ENCODE results near the gene SEZ6L.

The SEZ6L gene

DNA sequence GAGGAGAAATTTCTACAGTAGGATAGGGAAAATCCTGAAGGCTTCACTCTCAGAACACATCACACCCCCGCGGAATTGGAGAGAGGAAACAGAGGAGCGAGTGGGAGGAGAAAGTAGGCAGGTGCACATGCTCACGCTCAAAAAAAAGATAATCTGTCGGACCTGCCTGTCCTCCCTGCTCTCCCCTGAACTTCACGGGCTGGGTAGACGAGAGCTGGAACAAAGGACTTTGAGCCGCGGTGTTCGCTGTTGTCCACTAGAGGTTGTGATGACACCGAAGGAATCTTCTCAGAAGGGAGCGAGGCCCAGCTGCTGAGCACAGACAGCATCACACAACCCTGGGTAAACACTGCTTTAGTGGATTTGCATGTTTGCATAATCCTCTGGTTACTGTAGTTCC, 5.0 kb downstream of the SEZ6L start:
- DNase-seq (ENCODE audit: low read depth in 1 of 2, low spot score in 1 of 2), result no peak

DNA sequence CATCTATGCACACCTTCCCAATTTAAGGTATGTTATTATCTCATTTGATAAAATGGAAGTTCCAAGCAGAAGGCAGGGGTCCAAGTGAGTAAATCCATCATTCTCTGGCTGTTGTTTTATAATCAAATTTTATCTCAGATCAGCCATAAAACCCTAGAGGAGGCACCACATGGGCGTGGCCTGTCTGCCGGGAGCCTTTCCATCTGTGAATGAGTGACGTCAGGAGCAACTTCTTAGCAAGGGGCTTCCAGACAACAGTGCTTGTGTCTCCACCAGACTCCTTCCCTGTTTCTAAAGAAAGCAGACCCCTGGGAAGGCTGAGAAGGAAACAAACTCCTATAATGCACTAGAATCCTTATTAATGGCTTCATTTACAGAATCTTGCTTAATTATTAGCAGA, 13.5 kb downstream of the SEZ6L start:
- no peak for DNase-seq (ENCODE audit: low read depth in 1 of 2, low spot score in 1 of 2)

DNA sequence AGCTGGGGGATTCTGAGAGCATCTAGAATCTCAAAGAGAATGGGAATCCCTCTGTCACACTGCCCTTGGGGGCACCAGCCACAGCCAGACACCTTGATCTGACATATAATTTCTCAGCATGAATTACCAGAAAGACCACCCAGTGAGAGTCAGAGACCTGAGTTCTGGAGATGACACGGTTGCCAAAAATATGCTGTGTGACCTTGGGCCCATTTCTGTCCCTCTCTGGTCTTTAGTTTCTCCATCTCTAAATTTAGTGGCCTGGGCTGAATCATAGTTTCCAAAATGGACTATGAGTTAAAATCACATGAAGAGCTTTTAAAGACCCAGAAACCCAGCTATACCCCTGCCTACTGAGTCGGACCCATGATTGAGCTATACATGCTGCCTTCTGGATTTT, 15.9 kb downstream of the SEZ6L start:
- no peak for DNase-seq (ENCODE audit: low read depth in 1 of 2, low spot score in 1 of 2)

DNA sequence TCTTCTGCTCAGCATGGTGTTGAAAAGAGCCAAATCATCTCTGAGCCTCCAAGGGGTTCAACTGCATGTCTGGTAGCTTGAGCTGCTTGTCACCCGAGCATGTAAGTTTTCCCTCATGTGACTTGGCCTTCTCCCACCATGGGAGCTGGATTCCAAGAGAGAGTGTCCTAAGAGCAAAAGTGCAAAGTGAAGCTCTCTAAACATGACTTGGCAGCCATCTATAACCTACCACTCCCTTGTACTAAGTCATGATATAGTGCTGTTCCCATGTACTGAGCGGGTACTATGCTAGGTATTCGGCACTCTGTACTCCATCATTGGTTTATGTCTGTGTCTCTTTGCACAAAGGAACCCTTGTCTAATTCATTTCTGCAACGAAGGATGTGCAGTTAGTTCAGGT, 19.1 kb downstream of the SEZ6L start:
- DNase-seq (ENCODE audit: low read depth in 1 of 2, low spot score in 1 of 2), result no peak

DNA sequence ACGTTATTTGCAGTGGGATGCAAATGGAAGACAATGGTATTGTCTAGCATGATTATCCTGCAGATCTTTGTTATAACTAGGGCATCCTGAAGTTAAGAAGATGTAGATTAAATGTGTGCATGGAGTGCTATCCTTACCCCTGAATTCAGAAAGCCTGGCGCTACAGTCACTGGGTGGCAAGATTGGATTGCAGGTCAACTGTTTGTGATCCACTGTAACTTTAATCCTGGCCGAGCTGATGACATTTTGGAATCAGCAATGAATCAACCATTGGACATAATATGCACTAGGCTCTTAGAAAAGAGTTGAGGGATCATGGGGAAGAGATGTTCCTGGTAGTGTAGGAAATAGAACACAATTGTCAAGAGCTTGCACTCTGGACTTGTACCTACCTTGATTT, 25.1 kb downstream of the SEZ6L start:
- no peak for DNase-seq (ENCODE audit: low read depth in 1 of 2, low spot score in 1 of 2)

DNA sequence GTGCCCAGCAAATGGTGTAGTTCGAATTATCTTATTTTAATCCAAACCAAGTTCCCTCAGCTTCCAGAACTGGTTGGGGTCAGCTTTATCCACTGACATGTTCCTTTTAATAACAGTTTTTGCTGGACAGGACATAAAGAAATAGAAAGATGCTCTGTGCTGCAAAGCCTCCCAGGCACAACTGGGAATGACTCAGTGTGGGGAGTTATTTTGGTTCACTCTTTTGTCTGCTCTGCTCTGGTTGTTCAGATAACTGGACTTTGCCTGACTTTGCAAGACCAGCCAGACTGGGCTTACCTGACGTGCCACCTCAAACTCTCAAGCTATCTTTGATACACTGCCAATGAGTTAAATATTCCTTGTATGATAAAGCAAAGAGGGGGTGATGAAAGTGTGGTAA, 25.6 kb downstream of the SEZ6L start:
- DNase-seq (ENCODE audit: low read depth in 1 of 2, low spot score in 1 of 2), result no peak

DNA sequence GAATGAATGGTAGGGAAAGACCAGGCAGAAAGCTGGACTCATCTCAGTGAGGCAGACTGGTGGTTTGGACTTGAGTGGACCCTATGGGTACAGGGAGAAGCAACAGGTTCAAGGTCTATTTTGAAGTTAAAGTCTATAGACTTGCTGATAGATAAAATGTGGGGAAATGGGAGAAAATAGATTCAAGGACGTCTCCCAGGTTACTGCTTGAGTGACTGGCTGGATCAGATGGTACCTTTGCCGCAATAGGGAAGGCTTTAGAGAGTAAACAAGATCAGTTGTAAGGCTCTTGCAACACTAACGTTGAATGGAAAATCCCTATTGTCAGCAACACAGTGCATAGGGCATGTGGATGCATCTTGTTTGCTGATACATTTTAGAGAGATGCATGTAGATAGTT, 27.4 kb downstream of the SEZ6L start:
- no peak for DNase-seq (ENCODE audit: low read depth in 1 of 2, low spot score in 1 of 2)

DNA sequence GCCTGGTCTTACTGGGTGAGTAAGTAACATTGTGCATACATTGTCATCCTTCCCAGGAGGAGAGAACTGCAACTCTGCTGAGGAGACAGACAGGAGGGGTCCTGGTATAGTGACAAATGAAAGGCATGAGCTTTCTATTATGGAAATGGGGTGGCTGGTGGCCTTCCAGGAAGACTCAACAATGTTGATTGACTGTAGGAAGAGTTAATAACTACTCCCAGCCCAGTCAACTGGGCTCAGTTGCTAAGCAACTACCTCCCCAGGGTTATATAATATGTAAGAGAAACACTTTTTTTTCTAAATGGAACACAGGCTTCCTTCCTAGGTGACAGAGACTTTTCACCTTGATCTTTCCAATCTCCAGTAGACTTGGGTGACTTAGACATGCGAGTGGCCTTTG, 28.2 kb downstream of the SEZ6L start:
- DNase-seq (ENCODE audit: low read depth in 1 of 2, low spot score in 1 of 2), result no peak

DNA sequence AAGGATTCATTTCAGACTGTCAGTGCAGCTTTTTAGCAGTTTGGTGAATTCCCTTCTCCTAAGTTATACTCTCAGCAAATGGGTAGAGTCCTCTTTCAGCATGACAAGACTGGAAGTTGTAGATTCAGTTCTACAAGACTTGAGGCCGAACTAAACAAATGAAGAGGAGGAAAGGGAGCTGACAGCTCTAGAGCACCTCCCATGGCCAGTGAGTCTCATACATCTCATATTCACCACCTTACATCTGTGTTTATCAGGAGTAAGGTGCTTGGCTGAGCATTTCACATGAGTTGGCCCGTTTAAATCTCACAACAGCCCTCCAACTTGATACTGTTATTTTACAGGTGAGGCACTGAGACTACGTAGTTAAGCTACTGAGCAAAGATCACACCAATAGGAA, 30.4 kb downstream of the SEZ6L start:
- DNase-seq (ENCODE audit: low read depth in 1 of 2, low spot score in 1 of 2), result no peak

DNA sequence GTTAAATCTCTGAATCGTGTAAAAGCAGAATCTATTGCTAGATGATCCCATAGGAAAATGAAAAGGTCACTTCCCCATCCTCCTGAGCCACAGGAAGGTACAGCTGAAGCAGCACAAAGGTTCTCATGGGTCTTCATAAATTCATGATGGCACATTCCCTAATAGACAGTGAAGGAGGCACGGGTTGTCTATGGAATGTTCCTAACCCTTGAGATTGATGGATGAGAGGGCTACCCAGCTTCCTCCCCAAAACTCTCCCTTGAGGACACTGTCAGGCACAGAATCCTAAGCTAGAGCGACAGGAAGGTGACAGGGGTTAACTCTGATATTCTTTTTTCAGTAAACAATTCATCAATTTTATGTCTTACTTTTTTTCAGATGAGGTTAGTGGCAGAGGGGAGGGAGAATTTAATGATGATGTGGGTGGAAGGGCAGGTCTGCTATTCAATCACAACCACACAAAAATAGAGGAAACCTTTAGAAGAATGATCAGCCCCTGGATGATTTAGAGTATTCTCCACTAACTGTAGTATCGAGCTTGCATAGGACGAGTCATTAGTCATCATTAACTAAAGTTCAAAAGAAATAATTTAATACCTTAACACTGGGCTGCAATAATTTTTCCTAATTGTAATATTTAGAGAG, 33.1 kb downstream of the SEZ6L start:
- no peak for DNase-seq (ENCODE audit: low read depth in 1 of 2, low spot score in 1 of 2)

DNA sequence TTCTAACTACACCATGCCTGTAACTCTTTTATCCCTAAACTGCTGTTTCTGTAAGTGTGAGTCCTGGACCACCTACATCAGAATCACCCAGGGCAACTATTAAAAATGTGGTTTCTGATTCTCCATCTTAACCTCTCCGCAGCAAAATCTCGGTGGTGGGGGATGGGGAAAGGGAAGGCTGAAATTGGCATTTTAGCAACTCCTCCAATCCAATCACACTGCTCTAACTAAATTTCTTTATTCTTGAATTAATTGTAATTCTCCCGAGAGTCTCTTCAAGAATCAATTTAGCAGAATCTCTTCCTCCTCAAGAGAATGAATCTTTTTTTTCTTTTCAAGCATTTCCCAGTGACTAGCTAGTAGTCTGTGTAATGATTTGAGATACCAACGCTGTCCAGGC, 36.2 kb downstream of the SEZ6L start:
- no peak for DNase-seq (ENCODE audit: low read depth in 1 of 2, low spot score in 1 of 2)

DNA sequence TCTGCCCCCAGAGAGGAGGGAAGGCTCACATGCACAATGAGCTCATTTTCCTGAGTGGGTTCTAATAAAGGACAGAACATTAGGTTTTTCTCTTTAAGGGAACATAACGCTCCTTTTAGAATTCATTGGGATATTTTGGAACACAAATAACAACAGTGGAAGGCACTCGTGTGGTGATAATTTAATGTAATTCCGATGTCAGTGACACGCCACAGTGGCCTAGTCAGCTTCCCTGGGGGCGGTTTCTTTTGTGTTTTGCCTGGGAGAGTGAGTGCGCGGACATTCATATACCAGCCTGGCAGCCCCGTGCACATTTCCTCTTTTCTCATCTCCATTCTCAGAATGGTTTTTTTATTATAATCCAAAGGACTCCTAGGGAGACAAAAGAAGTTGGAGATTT, 41.1 kb downstream of the SEZ6L start:
- no peak for DNase-seq (ENCODE audit: low read depth in 1 of 2, low spot score in 1 of 2)

DNA sequence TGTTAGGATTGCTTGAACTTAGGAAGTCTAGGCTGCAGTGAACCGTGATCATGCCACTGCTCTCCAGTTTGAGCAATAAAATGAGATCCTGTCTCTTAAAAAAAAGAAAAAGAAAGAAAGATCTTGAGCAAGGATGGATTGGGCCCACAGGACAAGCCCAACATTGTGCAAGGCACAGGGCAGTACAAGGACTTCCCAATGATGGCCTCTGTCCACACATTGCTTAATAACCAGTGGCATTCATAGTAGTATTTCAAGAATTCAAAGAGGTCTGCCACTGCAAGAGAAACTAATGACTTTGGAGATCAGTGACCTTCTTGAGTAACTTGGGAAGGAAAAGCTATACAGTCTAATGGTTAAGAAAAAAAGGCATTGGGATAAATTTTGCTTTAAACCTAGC, 44.6 kb downstream of the SEZ6L start:
- DNase-seq (ENCODE audit: low read depth in 1 of 2, low spot score in 1 of 2), result no peak

DNA sequence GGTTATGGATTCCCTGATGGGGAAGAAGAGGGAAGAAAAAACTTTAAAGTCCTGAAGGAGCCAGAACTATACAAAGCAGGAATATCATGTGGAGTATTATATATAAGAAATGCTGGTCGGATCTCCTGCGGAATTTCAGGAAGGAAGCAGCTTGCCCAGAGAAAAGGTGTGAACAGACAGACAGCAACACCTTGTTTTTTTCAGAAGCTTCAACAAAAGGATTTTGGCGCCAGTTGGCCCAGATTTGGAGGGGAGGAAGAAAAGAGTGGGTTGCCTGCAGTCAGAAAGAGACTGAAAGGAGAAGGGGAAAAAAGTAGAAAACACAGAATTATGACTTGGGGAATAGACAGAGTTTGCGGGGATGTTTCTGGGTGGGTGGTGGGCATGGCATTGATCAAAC, 45.2 kb downstream of the SEZ6L start:
- no peak for DNase-seq (ENCODE audit: low read depth in 1 of 2, low spot score in 1 of 2)

DNA sequence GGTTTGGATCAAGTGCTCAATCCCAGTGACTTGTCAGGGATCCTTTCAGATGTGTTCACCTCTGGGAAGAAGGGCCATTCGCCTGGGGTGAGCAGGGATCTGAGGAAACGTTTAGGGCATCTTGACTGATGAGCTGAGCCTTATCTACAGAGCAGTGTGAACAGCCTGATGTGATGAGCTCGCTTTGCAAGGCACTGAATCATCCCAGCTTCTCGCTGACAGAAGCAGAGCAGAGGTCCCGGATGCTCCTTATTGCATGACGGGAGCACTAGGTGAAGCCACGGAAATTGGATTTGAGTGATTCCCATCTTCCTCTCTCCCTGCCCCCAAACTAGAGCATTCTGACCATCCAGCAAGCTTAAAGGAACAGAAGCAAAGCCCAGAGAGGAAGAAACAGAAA, 46.5 kb downstream of the SEZ6L start:
- DNase-seq (ENCODE audit: low read depth in 1 of 2, low spot score in 1 of 2), result no peak

DNA sequence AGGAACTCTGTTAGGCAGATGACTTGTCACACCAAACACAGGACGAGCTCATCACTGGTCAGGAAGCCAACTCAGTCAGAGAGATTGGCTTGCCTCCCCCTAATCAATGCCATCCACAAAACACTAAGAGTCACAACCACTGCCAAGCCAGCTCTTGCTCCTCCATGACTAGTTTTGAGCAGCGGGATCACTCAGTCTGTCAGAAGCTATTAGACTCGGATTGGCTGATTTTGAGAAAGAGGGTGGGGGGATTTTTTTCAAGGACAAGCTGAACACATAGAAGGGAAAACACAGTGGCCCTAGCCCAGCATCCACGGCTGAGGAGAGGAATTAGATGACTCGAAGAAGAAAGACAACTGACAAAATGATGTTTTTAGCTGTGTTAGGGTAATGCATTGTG, 55.9 kb downstream of the SEZ6L start:
- DNase-seq (ENCODE audit: low read depth in 1 of 2, low spot score in 1 of 2), result no peak

DNA sequence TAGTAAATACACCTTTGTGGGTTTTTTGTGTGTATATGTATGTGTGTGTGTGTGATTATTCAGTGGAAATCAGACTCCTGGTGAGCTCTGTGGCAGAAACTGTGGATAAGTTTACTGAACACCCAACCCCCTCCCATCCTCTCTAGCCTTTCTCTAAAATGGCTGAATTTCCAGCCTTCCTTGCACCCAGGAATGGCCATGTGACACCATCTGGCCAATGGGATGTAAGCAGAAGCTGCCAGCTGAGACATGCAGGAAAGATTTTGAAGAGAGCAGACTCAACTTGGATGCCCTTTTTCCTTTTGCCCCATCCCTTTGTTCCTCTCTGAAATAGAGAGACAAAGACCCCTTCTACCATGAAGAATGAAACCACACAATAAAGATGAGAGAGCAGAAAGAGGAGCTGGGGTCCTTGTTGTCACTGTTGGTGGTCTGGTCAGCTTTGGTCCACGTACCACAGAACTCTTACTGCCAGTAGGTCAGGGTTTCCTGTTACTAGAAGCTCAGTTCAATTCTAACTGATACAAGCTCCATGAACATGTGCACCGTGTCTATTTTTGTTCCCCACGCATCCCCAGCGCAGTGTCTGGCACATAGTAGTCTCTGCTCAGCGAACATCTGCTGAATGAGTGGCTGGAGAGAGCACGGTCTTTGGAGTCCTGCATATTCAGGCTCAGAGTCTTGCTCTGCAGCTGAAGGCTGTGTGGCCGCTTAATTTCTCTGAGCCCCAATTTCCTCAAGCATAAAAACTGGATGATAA, 57.5 kb downstream of the SEZ6L start:
- no peak for DNase-seq (ENCODE audit: low read depth in 1 of 2, low spot score in 1 of 2)

DNA sequence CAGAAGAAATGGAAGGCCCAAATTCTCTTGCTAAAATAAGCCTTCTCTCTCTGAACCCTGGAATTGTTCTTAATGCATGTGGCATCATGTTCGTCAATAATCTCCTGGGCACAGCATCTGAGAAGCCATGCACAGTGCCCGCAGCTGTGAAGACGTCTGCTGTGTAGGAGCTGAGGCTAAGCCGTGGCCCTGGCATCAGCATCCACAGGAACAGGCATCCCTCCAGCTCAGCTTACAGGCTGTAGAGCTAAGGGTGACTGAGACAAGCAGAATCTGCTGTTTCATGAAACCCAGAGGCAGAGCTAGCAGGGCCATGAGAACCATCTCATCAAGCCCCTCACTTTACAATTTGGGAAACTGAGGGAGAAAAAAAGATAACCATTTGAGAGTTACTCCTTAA, 60.6 kb downstream of the SEZ6L start:
- no peak for DNase-seq (ENCODE audit: low read depth in 1 of 2, low spot score in 1 of 2)

DNA sequence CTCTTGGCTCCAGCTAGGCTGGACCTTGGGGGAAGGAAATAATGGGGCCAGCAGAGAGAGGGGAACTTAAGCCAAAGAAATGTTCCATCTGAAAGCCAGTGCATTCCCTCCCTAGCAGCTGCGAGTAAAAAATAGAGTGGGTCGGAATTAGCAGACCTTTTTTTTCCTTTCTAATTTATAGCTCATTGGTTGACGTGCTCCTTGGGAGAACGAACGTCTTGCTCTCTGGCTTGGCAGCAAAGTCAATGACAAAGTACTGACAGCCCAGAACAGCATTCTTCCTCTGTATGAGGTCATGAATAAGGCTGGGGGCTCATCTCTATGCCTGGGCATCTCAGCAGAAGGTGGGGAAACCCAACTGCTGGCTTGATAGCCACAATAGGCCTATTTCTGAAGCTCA, 65.0 kb downstream of the SEZ6L start:
- no peak for DNase-seq (ENCODE audit: low read depth in 1 of 2, low spot score in 1 of 2)

DNA sequence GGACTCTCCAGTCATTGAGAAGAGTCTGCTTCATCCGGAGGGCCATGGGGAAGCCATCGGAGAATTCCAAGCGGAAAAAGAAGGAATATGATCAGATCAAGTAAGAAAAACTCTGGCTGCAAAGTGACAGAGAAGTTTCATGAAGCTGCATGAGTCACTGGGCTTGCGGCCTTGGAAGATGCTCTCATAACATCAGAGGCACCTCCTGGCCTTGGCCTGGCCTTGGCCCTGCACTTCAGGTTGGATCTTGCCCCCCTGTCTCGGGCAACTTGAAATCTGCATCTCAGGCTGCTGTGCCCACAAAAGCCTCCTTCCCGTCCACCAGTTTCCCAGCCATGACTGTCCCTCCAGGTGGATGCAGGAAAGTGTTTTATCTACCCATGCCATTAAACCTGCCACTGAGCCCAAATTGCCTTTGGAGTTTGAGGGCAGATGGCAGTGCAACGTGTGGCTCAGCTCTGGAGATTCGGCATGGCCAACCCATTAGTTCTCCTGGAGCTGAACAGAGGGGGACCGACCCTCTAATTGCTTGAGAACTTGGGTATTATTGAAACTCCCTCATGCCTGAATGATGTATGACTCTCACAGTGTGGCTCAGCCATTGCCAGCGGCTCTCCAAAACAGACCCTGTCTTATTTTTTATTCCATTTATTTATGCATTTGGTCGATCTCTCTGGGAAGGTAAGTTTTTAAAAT, 66.7 kb downstream of the SEZ6L start:
- no peak for DNase-seq (ENCODE audit: low read depth in 1 of 2, low spot score in 1 of 2)

DNA sequence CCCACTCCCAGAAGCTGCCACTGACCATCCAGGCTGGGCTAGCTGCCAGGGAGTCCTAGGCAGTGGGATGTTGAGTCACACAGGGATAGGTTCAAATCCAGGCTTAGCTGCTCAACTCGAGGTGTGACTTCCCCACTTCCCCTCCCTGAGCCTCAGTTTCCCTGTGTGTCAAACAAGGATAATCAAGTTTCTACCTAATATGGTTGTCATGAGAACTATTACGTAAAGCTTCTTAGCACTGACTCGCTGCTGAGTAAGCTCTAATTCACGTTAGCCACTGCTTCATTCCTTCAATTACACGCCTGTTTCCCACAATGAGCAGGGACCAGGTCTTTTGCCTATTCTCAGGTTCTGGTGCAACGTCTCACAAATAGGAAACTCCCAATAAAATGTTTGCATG, 67.7 kb downstream of the SEZ6L start:
- DNase-seq (ENCODE audit: low read depth in 1 of 2, low spot score in 1 of 2), result no peak

DNA sequence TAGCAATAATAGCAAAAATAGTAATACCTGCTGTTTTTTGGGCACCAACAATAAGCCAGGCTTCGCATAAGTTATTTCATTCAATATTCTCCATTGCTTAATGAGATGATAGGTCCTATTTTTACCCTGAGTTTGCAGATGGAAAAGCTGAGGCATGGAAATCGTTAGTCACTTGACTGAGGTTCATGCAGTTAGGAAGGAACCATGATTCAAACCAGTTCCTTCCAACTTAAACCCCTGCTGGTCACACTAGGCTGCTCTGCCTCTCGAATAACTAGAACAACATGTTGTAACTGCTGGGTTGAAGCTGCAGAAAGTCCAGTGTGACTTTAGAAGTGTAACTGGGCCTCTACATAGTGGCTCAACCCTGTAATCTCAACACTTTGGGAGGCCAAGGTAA, 69.3 kb downstream of the SEZ6L start:
- no peak for DNase-seq (ENCODE audit: low read depth in 1 of 2, low spot score in 1 of 2)

DNA sequence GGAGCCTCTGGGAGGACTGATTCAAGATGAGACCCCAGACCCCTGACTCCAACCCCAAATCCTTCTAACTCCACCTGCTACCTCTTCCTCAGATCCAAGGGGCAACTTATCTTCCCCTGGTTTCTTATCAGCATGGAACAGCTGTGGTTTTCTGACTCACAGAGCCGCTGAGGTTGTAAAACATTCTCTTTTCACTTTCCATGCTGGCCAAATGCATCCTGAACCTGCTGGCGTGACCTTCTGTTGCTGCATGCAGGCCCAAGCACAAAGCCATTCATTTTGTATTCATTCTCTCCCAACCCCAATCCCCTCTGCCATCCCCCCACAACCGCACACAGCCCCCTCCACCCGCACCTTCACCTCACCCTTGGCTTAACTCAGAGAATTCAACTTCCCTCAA, 70.3 kb downstream of the SEZ6L start:
- DNase-seq (ENCODE audit: low read depth in 1 of 2, low spot score in 1 of 2), result no peak
